T-helper 17 cell (primary cell): Measurements from ENCODE around the gene C21orf91. TPM values are rescaled to one million over a fixed set of nuclear protein-coding genes. Genes with fewer than 3 reads are reported as not detected.

ENCODE experiments used
- ATAC-seq: fragments of 150-1000 bp; cut with Tn5 transposase; 2 replicates; pipeline ENCODE4 v1.10.0; 2021; ENCODE audit warnings: mild to moderate bottlenecking, moderate library complexity
- DNase-seq, 3 donors: peaks; one replicate each; pipeline versions ENCODE4 v3.0.0 to v3.0.0-alpha.2; 2020 to 2021
- H3K9me3 ChIP-seq: one replicate; pipeline ENCODE4 v1.7.0; 2013; ENCODE audit warnings: low read length, mild to moderate bottlenecking; ENCODE audit not compliant: control insufficient read depth, poor library complexity, severe bottlenecking
- H3K27ac Mint-ChIP-seq: one replicate; pipeline ENCODE4 v1.8.0; 2022; ENCODE audit warnings: mild to moderate bottlenecking, moderate library complexity, mixed read lengths
- H3K27me3 Mint-ChIP-seq: one replicate; pipeline ENCODE4 v1.8.0; 2022; ENCODE audit warnings: mixed read lengths
- H3K36me3 Mint-ChIP-seq: one replicate; pipeline ENCODE4 v1.8.0; 2022; ENCODE audit warnings: low read depth, mixed read lengths
- H3K4me1 Mint-ChIP-seq: one replicate; pipeline ENCODE4 v1.8.0; 2022; ENCODE audit warnings: mild to moderate bottlenecking, mixed read lengths
- H3K4me3 Mint-ChIP-seq: one replicate; pipeline ENCODE4 v1.8.0; 2022; ENCODE audit warnings: mild to moderate bottlenecking, moderate library complexity, mixed read lengths
- total RNA-seq, 4 donors: library from RNA in 2 of 4; stranded (reverse) in 2 of 4; gene quantifications; one replicate each; pipeline ENCODE4 v1.2.3 and lab custom pipeline; 2022 to 2026

The C21orf91 gene
- total RNA-seq, 2 donors from 2014 or later, result 54.9 to 68.1 TPM

GRCh38 chr21:17794518-17795145 is 24.5 kb downstream of the C21orf91 start:
- Mint-ChIP-seq H3K4me3 (peak overlapping the region; percentile 71), H3K27me3 (no peaks in the 10 kb centered on the region), H3K4me1 (peaks cover 40% of the 10 kb centered on the region), H3K36me3 (peaks cover 9% of the 10 kb centered on the region), H3K27ac (peak overlapping the region; percentile 85)
- DNase-seq (no peak), ATAC-seq (no peak)
- H3K9me3 ChIP-seq, result no peaks in the 10 kb centered on the region

DNA sequence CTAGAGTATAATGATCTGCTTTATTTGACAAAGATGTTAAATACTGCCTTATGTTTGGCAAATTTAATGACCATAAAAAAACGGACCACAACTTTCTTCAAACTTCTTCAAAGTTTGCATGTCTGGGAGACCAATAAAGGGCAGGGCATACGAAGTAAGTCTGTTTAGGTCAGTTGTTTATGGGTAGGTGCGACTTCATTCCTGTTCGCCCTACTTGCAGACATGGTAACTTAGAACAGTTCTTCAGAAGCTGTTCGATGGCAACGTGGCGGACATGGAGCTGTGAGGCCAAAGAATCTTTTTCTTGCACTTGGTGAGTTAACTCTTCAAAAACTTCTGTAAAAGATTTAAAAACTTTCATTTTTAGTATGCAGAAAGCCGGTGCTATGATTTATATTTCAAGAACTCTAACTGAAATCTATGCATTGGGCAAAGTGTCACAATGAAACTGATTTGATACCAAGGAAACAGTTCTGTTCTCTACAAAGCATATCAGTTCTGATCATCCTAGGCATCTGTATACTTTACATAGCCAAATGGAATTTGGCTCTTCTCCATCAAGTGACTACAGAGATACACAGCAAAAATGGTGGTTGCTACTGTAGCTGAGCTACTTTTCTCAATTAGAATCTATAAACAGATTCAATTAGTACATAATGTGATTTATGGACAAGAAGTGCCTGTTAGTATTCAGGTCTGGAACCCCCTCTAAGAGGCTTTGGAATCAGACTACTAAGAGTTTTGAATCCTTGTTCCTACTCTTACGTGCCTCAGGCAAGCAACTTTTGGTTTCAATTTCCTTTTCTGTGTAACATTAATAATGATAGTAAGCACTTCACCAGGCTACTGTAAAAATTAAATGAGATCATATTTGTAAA is 25.7 kb downstream of the C21orf91 start:
- Mint-ChIP-seq H3K4me1 (peaks cover 36% of the 10 kb centered on the region), H3K36me3 (peaks cover 6% of the 10 kb centered on the region)

GRCh38 chr21:17789656-17790055 is 29.5 kb downstream of the C21orf91 start:
- ATAC-seq, result peak; percentile 54
- Mint-ChIP-seq H3K27ac (peak overlapping the region; percentile 85), H3K4me1 (peaks cover 49% of the 10 kb centered on the region), H3K27me3 (no peaks in the 10 kb centered on the region), H3K36me3 (peaks cover 5% of the 10 kb centered on the region), H3K4me3 (peak overlapping the region; percentile 82)
- DNase-seq, result no peak
- H3K9me3 ChIP-seq, result no peaks in the 10 kb centered on the region

More for the DNA sequence above, 25.7 kb downstream of the C21orf91 start:
- Mint-ChIP-seq H3K4me3 (peak overlapping the region; percentile 78), H3K27ac (peak overlapping the region; percentile 85), H3K27me3 (no peaks in the 10 kb centered on the region)
- ATAC-seq (peak; percentile 60), DNase-seq (no peak)
- H3K9me3 ChIP-seq, result no peaks in the 10 kb centered on the region

DNA sequence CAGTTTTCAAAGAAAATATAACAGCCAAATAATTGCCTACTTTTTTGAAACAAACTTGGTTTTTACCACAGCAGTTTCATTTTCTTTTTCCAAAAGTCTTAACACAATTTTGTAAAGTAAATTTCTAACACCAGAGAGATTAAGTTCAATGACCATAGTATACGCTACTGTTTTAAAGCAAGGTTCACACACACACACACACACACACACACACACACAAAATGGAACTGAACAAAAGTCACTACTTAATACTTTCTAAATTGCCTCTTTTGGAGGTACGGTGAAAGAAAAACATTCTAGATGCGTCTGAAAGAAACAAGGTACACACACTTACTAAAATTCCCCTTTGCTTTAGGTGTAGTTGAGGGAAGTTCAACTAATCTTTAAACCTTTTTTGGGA is 30.1 kb downstream of the C21orf91 start:
- peak overlapping the region; percentile 78 for H3K4me3 Mint-ChIP-seq
- peaks cover 53% of the 10 kb centered on the region for H3K4me1 Mint-ChIP-seq
- no peaks in the 10 kb centered on the region for H3K27me3 Mint-ChIP-seq
- no peak for ATAC-seq
- peak overlapping the region; percentile 85 for H3K27ac Mint-ChIP-seq
- DNase-seq, result no peak
- no peaks in the 10 kb centered on the region for H3K9me3 ChIP-seq
- H3K36me3 Mint-ChIP-seq, result peaks cover 5% of the 10 kb centered on the region

- peak overlapping the region; percentile 26 for H3K4me3 Mint-ChIP-seq
Observed at GRCh38 chr21:17786851-17787181, 32.3 kb downstream of the C21orf91 start.

GRCh38 chr21:17786071-17786850 is 32.9 kb downstream of the C21orf91 start:
- DNase-seq (no peak), ATAC-seq (no peak)
- Mint-ChIP-seq H3K4me3 (peak overlapping the region; percentile 26), H3K4me1 (peaks cover 66% of the 10 kb centered on the region), H3K27ac (peak overlapping the region; percentile 85), H3K36me3 (peaks cover 5% of the 10 kb centered on the region), H3K27me3 (no peaks in the 10 kb centered on the region)
- H3K9me3 ChIP-seq, result no peaks in the 10 kb centered on the region

More at GRCh38 chr21:17786851-17787181, 32.3 kb downstream of the C21orf91 start:
- H3K4me1 Mint-ChIP-seq, result peaks cover 66% of the 10 kb centered on the region
- DNase-seq (no peak), ATAC-seq (no peak)
- H3K36me3 Mint-ChIP-seq, result peaks cover 5% of the 10 kb centered on the region
- no peaks in the 10 kb centered on the region for H3K9me3 ChIP-seq
- H3K27me3 Mint-ChIP-seq, result no peaks in the 10 kb centered on the region
- H3K27ac Mint-ChIP-seq, result peak overlapping the region; percentile 85

GRCh38 chr21:17785403-17785788 is 33.8 kb downstream of the C21orf91 start:
- Mint-ChIP-seq H3K27ac (peak overlapping the region; percentile 85), H3K4me1 (peaks cover 71% of the 10 kb centered on the region), H3K4me3 (peak overlapping the region; percentile 59), H3K27me3 (no peaks in the 10 kb centered on the region), H3K36me3 (peaks cover 5% of the 10 kb centered on the region)
- no peaks in the 10 kb centered on the region for H3K9me3 ChIP-seq
- ATAC-seq (no peak), DNase-seq (no peak)

DNA sequence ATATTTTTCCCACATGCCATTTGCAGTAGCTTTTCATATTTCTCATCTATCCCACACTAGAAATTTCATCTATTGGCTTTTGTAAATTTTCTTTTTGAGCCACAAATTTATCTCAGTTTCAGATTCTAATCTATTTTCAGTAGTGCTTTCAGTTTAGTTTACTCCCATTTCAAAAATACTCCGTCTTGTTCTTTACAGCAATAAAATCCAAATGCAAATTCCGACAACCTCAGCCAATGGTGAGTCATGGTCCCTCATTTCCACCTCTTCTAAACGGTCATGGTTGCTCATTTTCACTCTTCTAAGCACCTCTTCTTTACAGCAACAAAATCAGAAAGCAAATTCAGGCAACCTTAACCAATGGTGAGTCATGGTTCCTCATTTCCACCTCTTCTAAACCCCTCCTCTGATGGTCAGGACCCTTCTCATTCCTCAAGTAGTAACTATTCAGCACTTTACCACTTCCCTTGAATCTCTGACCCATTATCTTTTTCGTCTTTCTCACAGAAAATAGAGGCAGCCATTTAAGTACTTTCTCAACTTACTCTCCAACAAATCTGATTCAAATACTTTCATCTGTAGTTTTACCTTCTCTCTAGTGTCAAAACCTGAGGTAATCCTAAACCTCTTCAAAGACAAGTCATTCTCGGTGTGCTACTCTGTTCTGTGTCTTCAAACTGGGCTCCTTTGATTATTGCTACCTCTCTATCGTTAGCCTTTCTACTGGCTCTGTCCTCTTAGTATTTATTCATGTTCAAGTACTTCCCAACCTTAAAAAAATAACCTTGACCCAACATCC is 34.4 kb downstream of the C21orf91 start:
- ATAC-seq (no peak), DNase-seq (no peak)
- H3K9me3 ChIP-seq, result no peaks in the 10 kb centered on the region
- peaks cover 6% of the 10 kb centered on the region for H3K36me3 Mint-ChIP-seq
- peak overlapping the region; percentile 85 for H3K27ac Mint-ChIP-seq
- H3K27me3 Mint-ChIP-seq, result no peaks in the 10 kb centered on the region
- H3K4me1 Mint-ChIP-seq, result peaks cover 76% of the 10 kb centered on the region
- peak overlapping the region; percentile 59 for H3K4me3 Mint-ChIP-seq

DNA sequence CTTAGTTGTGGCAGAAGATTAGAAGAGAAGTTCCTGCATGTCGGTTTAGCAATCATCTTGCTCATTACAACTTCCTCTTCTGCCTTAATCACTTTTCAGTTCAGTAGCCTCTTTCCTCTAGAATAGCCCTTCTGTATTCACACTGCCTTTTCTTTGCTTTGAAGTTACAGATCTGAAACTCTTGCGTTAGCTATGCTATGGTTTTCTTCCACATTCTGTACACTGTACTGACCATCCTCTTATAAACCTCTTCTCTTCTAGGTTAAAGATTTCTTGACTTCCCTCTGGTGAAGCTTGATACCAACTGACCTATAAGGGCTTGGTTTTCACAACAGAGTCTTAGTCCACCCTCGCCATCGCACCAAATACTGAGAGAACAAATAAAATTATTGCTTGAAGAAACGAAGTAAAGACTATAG is 35.0 kb downstream of the C21orf91 start:
- Mint-ChIP-seq H3K4me1 (peaks cover 77% of the 10 kb centered on the region), H3K27me3 (no peaks in the 10 kb centered on the region), H3K4me3 (peak overlapping the region; percentile 59), H3K27ac (peak overlapping the region; percentile 85), H3K36me3 (peaks cover 7% of the 10 kb centered on the region)
- ATAC-seq, result peak; percentile 35
- no peak for DNase-seq
- H3K9me3 ChIP-seq, result no peaks in the 10 kb centered on the region

DNA sequence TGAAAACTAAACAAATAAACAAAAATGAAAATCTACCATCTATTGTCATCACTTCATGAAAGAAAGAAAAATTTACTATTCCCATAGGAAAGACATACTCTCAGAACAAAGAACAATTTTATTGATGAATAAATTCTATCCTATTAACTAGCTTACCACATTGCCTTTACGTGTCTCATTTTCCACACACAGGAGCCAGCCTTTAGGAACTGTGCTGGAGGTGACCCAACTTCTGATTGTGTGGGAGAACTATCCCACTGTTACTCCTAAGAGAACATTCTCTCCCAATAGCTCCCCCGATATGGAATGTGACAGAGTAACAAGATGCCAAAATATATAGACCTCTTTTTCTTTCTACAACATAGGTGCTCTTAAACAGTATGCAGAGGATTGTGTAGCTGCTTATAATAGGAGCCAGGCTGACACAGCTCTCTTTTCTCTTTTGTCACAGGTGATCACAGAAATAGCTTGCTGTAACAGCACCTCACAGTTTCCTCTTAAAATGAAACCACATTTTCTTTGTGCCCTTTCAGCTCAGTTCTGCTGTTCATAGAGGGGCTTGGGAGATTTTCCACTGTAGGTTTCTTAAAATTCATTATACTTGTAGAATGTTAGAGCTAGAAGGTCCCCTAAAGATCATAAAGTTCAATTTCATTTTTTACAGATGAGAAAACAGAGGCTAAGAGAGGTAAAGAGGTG is 35.5 kb downstream of the C21orf91 start:
- no peak for DNase-seq
- H3K4me3 Mint-ChIP-seq, result peak overlapping the region; percentile 59

GRCh38 chr21:17783003-17783402 is 36.2 kb downstream of the C21orf91 start:
- Mint-ChIP-seq H3K4me3 (peak overlapping the region; percentile 75), H3K36me3 (peaks cover 7% of the 10 kb centered on the region), H3K27me3 (no peaks in the 10 kb centered on the region), H3K27ac (peak overlapping the region; percentile 85), H3K4me1 (peaks cover 71% of the 10 kb centered on the region)
- H3K9me3 ChIP-seq, result no peaks in the 10 kb centered on the region
- DNase-seq (no peak), ATAC-seq (no peak)

More for the DNA sequence above, 35.5 kb downstream of the C21orf91 start:
- H3K36me3 Mint-ChIP-seq, result peaks cover 7% of the 10 kb centered on the region
- H3K27ac Mint-ChIP-seq, result peak overlapping the region; percentile 85
- H3K27me3 Mint-ChIP-seq, result no peaks in the 10 kb centered on the region
- H3K4me1 Mint-ChIP-seq, result peaks cover 76% of the 10 kb centered on the region
- H3K9me3 ChIP-seq, result no peaks in the 10 kb centered on the region
- peak; percentile 49 for ATAC-seq

- peak overlapping the region; percentile 85 for H3K27ac Mint-ChIP-seq
- peak in 1 of 3 donors; percentile 25 for DNase-seq
- peak overlapping the region; percentile 75 for H3K4me3 Mint-ChIP-seq
- peaks cover 6% of the 10 kb centered on the region for H3K36me3 Mint-ChIP-seq
- H3K27me3 Mint-ChIP-seq, result no peaks in the 10 kb centered on the region
- peaks cover 68% of the 10 kb centered on the region for H3K4me1 Mint-ChIP-seq
- no peaks in the 10 kb centered on the region for H3K9me3 ChIP-seq
- ATAC-seq, result peak; percentile 47
Observed at GRCh38 chr21:17782051-17782450, 37.1 kb downstream of the C21orf91 start.
